HCT116 (cell line): ENCODE measurements around the gene PTPRA. TPM values are rescaled to one million over a fixed set of nuclear protein-coding genes. Genes with fewer than 3 reads are reported as not detected.
A peak's percentile ranks its signal among the peaks of the same experiment; 100 is the strongest.
"Not testable (repeated sequence)": the region's sequence is repeated elsewhere in the genome, so short reads cannot be mapped to it uniquely, and the experiment has no call there.

Experiments
- ATAC-seq: fragments of 200-7000 bp; cut with Tn5 transposase; 2 replicates; pipeline ENCODE4 v1.9.1; 2020; ENCODE audit warnings: mild to moderate bottlenecking, moderate library complexity
- BruUV-seq: library from RNA; stranded (reverse); fragments of 400-500 nt; replicated peaks from 2 replicates; lab custom pipeline; 2021; lab: Mats Ljungman, UMichigan
- CTCF ChIA-PET: fragments of 300-600 bp; sonication (Branson Sonifier 250); formaldehyde crosslinking; loops from one replicate; lab custom pipeline; 2021; ENCODE audit warnings: antibody characterized with exemption; lab: Charles Lee
- POLR2A ChIA-PET: fragments of 300-600, 350-600 bp; sonication (Branson Sonifier 250); formaldehyde crosslinking; loops from one replicate; lab custom pipeline; 2021; ENCODE audit warnings: antibody characterized with exemption; lab: Charles Lee
- RAD21 ChIA-PET, 2 experiments: fragments of 300-600 bp; sonication (Branson Sonifier 250); formaldehyde crosslinking; loops; one replicate each; lab custom pipeline; 2023; ENCODE audit warnings: low total read pairs in 2 of 2; ENCODE audit not compliant: uncharacterized antibody in 2 of 2, unreplicated experiment in 2 of 2, low non-redundant PET in 1 of 2; lab: Charles Lee
- DNase-seq: peaks from one replicate; pipeline ENCODE4 v3.0.0-alpha.2; 2010; ENCODE audit warnings: low read depth, low spot score
- H2AFZ ChIP-seq: fragments of 200-600 bp; shearing (Covaris generic), sonication (generic); 2 replicates; pipeline ENCODE4 v1.6.1; 2017; ENCODE audit warnings: low read depth, mixed run types, mixed read lengths, antibody characterized with exemption, low read length; ENCODE audit not compliant: poor library complexity, severe bottlenecking
- H3K27ac ChIP-seq: 2 replicates; pipeline ENCODE4 v1.5.1; 2012; ENCODE audit warnings: low read depth, low read length
- H3K27me3 ChIP-seq: fragments of 200-600 bp; sonication (generic); 2 replicates; pipeline ENCODE4 v1.6.1; 2016; ENCODE audit warnings: mixed run types, low read length, mixed read lengths; ENCODE audit not compliant: insufficient read depth
- H3K36me3 ChIP-seq, 2 experiments: fragments of 200-500 bp in 1 of 2; fragments of 200-600 bp in 1 of 2; sonication (Bioruptor generic) in 1 of 2; sonication (generic) in 1 of 2; 2 replicates each; pipeline versions ENCODE4 v1.5.1 to v1.6.1; 2014 to 2016; ENCODE audit warnings: low read length in 2 of 2, inconsistent platforms in 1 of 2, mixed read lengths in 1 of 2, mixed run types in 1 of 2; ENCODE audit not compliant: insufficient read depth in 2 of 2, control insufficient read depth in 1 of 2
- H3K4me1 ChIP-seq, 2 experiments: fragments of 200-600 bp in 1 of 2; sonication (generic) in 1 of 2; 2 replicates each; pipeline versions ENCODE4 v1.5.1 to v1.6.1; 2012 to 2017; ENCODE audit warnings: low read length in 2 of 2, inconsistent platforms in 1 of 2, mild to moderate bottlenecking in 1 of 2, mixed read lengths in 1 of 2, mixed run types in 1 of 2, moderate library complexity in 1 of 2; ENCODE audit not compliant: insufficient read depth in 2 of 2, control insufficient read depth in 1 of 2
- H3K4me2 ChIP-seq: fragments of 200-600 bp; sonication (generic); 2 replicates; pipeline ENCODE4 v1.6.1; 2017; ENCODE audit warnings: mixed run types, low read length, mixed read lengths
- H3K4me3 ChIP-seq, 2 experiments: fragments of 200-600 bp in 1 of 2; sonication (generic) in 1 of 2; replicated peaks in 1 of 2; 2 replicates each; pipeline ENCODE4 v1.5.1; 2011 to 2016; ENCODE audit warnings: low read length in 2 of 2, control low read depth in 1 of 2, low read depth in 1 of 2, mild to moderate bottlenecking in 1 of 2, mixed read lengths in 1 of 2, mixed run types in 1 of 2
- H3K79me2 ChIP-seq: fragments of 200-600 bp; sonication (generic); 2 replicates; pipeline ENCODE4 v1.6.1; 2017; ENCODE audit warnings: mild to moderate bottlenecking, mixed run types, low read length, moderate library complexity, mixed read lengths; ENCODE audit not compliant: insufficient read depth
- H3K9ac ChIP-seq: fragments of 200-600 bp; sonication (generic); 2 replicates; pipeline ENCODE4 v1.6.1; 2016; ENCODE audit warnings: low read length, mixed read lengths
- H3K9me2 ChIP-seq: fragments of 200-600 bp; sonication (generic), shearing (Covaris generic); 2 replicates; pipeline ENCODE4 v1.6.1; 2017; ENCODE audit warnings: mixed run types, mild to moderate bottlenecking, moderate library complexity; ENCODE audit not compliant: insufficient read depth
- H3K9me3 ChIP-seq, 2 experiments: fragments of 200-500 bp in 1 of 2; fragments of 200-600 bp in 1 of 2; sonication (Bioruptor generic) in 1 of 2; sonication (generic) in 1 of 2; 2 replicates each; pipeline ENCODE4 v1.6.1; 2014 to 2017; ENCODE audit warnings: low read length in 2 of 2, mixed read lengths in 2 of 2, inconsistent platforms in 1 of 2, low read depth in 1 of 2, mild to moderate bottlenecking in 1 of 2, mixed run types in 1 of 2, moderate library complexity in 1 of 2; ENCODE audit not compliant: control insufficient read depth in 1 of 2, insufficient read depth in 1 of 2
- H4K20me1 ChIP-seq: fragments of 200-600 bp; sonication (generic), shearing (Covaris generic); 2 replicates; pipeline ENCODE4 v1.6.1; 2017; ENCODE audit warnings: mixed run types, mild to moderate bottlenecking, moderate library complexity; ENCODE audit not compliant: insufficient read depth
- EGR1 ChIP-seq: IDR thresholded peaks from 2 replicates; pipeline ENCODE4 v1.6.1; 2012; ENCODE audit warnings: low read depth
- SIN3A ChIP-seq: IDR thresholded peaks from 2 replicates; pipeline ENCODE4 v1.6.1; 2012; ENCODE audit warnings: low read depth
- ZFX ChIP-seq: fragments of 450-650 bp; IDR thresholded peaks from 2 replicates; pipeline ENCODE4 v1.6.1; 2017
- intact Hi-C: fragments of 100-400 bp; cut with micrococcal nuclease; formaldehyde crosslinking; loops from 2 replicates; pipeline ENCODE4 v1.10.0; 2022
- total RNA-seq: library from RNA; stranded (reverse); gene quantifications from one replicate; pipeline ENCODE4 v1.2.1, GENCODE V29; 2021; ENCODE audit not compliant: unreplicated experiment

Gene PTPRA
- total RNA-seq, 1 experiment from 2014 or later: 44.6 TPM

DNA sequence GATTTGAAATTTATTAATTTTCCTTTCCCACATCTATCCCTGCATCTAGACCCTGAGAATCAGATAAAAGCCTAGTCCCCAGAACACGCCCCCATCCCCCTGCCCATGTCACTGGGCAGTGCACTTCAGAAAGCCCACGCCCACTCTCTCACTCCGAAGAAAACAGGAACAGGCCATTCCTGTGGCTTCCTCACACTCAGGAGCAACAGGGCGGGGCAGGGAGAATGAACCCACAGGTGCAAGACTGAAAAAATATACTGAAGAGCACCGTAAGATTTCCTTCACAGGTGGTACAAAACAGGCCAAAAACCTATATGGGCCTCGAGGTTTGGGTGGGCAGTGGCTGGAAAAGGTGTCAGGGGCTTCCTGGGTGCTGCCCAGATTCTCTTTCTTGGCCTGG lies 201.5 kb downstream of the PTPRA start:
- ChIA-PET POLR2A (no interaction called here), RAD21 (no interaction called here), CTCF (interaction anchor here (0.8 kb wide), 1 partner anchor 21 kb away, joined by 3 read pairs; no protein-coding TSS in a partner anchor)
- Histone ChIP-seq H4K20me1 (no peaks in the 10 kb centered on the region), H3K9me3 (no peaks in the 10 kb centered on the region), H3K27ac (no peak overlapping the region), H3K4me1 (peaks cover 9 to 10% of the 10 kb centered on the region in 2 experiments; a peak in 3 of 4 replicates), H3K36me3 (no peaks in the 10 kb centered on the region), H3K9me2 (no peaks in the 10 kb centered on the region), H3K4me3 (no peak overlapping the region), H2AFZ (no peak overlapping the region), H3K27me3 (no peaks in the 10 kb centered on the region), H3K4me2 (peak overlapping the region; percentile 54), H3K9ac (no peak overlapping the region), H3K79me2 (no peaks in the 10 kb centered on the region)
- peak; percentile 25; the same call in 1 of the 2 replicates for TF ChIP-seq EGR1
- no peak for TF ChIP-seq SIN3A
- no peak for TF ChIP-seq ZFX
- ATAC-seq (peak; percentile 59), DNase-seq (no peak)
- no TSS peak for BruUV-seq
- intact Hi-C loops: no loop called here

DNA sequence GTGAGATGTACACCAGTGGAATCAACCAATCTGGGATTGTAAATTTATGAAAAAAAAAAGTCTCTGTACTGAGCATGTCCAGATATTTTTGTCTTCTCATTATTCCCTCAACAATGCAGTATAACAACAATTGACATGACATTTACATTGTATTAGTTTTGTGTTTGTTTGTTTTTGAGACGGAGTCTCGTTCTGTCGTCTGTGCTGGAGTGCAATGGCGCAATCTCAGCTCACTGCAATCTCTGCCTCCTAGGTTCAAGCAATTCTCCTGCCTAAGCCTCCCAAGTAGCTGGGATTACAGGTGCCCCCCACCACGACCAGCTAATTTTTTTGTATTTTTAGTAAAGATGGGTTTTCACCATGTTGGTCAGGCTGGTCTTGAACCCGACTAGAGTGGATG lies 202.0 kb downstream of the PTPRA start:
- H3K27ac ChIP-seq, H3K79me2 ChIP-seq, H3K9me3 ChIP-seq, H2AFZ ChIP-seq, H3K27me3 ChIP-seq, CTCF ChIA-PET, DNase-seq, H3K36me3 ChIP-seq, H3K9me2 ChIP-seq, POLR2A ChIA-PET, ATAC-seq, H4K20me1 ChIP-seq, intact Hi-C loops, RAD21 ChIA-PET, H3K4me3 ChIP-seq, BruUV-seq, H3K9ac ChIP-seq: not testable (repeated sequence)
- Histone ChIP-seq H3K4me2 (peak overlapping the region; percentile 54; the same call in 1 of the 2 replicates), H3K4me1 (peaks cover 9 to 10% of the 10 kb centered on the region in 2 experiments; a peak in 3 of 4 replicates)
